GM06990 (cell line): Measurements from ENCODE around the gene ZNF366.

Experiments
- DNase-seq: peaks from one replicate; pipeline ENCODE4 v3.0.0-alpha.2; 2011; ENCODE audit not compliant: insufficient read length; ENCODE audit errors: extremely low read depth
- H3K27me3 ChIP-seq: replicated peaks from 2 replicates; pipeline ENCODE4 v1.6.0; 2011; ENCODE audit warnings: low read length; ENCODE audit not compliant: control insufficient read depth, insufficient read depth
- H3K36me3 ChIP-seq: 2 replicates; pipeline ENCODE4 v1.5.1; 2011; ENCODE audit warnings: low read length; ENCODE audit not compliant: control insufficient read depth, insufficient read depth
- H3K4me3 ChIP-seq: replicated peaks from 2 replicates; pipeline ENCODE4 v1.5.1; 2011; ENCODE audit warnings: low read depth, mild to moderate bottlenecking, control low read depth, low read length
- TF ChIP-seq, protein P1 (sequence below): IDR thresholded peaks from 2 replicates; pipeline ENCODE4 v1.5.1; 2011; ENCODE audit warnings: low read length, control low read depth, mild to moderate bottlenecking, inconsistent platforms; ENCODE audit not compliant: insufficient read depth, poor library complexity, severe bottlenecking

ZNF366 gene

DNA sequence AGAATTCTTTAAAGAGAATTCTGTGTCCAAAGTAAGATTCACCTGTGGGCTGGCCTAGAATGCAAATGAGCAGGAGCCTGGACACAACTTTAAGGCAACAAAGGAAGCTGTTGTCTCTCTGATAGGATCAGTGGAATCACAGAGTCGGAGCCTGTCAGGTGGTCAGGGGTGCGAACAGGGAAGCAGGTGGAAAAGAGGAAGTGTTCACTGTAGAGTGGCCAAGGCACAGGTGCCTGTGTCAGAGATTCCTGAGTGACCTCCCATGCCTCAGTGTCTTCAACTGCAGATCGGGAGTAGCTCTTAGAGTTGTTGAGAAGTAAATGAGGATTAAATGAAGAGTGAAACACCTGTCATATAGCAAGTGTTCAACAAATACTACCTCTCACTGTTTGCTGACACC is 48.8 kb downstream of the ZNF366 start:
- TF ChIP-seq, protein P1, sequence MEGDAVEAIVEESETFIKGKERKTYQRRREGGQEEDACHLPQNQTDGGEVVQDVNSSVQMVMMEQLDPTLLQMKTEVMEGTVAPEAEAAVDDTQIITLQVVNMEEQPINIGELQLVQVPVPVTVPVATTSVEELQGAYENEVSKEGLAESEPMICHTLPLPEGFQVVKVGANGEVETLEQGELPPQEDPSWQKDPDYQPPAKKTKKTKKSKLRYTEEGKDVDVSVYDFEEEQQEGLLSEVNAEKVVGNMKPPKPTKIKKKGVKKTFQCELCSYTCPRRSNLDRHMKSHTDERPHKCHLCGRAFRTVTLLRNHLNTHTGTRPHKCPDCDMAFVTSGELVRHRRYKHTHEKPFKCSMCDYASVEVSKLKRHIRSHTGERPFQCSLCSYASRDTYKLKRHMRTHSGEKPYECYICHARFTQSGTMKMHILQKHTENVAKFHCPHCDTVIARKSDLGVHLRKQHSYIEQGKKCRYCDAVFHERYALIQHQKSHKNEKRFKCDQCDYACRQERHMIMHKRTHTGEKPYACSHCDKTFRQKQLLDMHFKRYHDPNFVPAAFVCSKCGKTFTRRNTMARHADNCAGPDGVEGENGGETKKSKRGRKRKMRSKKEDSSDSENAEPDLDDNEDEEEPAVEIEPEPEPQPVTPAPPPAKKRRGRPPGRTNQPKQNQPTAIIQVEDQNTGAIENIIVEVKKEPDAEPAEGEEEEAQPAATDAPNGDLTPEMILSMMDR = no peak
- Histone ChIP-seq H3K4me3 (no peak overlapping the region), H3K27me3 (no peaks in the 10 kb centered on the region), H3K36me3 (no peaks in the 10 kb centered on the region)
- no peak for DNase-seq

DNA sequence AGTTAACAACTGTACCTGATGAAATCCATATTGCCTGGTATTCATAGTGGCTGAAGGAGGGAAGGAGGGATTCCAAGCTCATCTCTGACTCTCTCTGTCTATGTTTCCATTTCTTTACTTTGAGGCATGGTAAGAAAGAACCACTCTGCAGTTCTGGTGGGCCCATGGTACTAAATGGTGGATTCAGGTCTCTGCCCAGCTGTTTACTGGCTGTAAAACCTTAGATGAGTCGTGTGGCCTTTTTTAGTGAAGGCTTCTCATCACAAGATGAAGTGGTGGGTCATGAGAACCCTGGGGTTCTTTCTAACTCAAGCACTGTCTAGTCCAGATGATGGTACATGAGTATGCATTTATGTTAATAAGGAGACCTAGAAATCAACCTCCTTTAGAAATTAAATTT is 49.7 kb downstream of the ZNF366 start:
- no peak for DNase-seq
- no peak overlapping the region for H3K4me3 ChIP-seq
- no peaks in the 10 kb centered on the region for H3K27me3 ChIP-seq
- TF ChIP-seq, protein P1 = no peak
- H3K36me3 ChIP-seq = no peaks in the 10 kb centered on the region

DNA sequence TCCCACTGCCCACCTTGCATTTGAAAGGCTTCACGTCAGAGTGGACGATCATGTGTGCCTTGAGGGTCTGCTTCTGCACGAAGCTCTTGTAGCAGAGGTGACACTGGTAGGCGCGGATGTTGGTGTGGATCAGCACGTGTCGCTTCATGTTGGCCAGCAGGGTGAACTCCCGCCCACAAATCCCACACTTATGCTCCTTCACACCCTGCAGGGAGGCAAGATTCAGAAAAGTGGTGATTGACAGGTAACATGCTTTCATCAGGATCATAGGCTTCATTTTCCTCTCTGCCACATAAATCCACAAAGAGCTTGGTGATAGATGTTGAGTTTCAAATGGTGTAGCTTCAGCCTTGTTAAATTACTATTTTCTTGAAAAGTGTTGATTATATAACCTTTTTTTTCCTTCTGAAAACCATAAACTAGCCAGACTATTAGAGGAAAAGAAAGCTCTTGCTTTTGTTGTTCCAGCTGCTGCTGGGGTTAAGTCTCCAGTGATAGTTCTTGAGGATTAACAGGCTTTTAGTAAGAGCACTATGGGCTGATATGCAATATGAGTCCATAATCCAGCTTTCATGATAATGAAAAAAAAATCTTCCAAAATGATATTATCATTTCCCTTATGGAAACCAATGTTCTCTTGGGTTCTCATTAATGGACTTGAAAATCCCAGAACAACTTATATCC is 50.7 kb downstream of the ZNF366 start:
- Histone ChIP-seq H3K36me3 (no peaks in the 10 kb centered on the region), H3K27me3 (no peaks in the 10 kb centered on the region), H3K4me3 (no peak overlapping the region)
- DNase-seq = no peak
- TF ChIP-seq, protein P1 = no peak

DNA sequence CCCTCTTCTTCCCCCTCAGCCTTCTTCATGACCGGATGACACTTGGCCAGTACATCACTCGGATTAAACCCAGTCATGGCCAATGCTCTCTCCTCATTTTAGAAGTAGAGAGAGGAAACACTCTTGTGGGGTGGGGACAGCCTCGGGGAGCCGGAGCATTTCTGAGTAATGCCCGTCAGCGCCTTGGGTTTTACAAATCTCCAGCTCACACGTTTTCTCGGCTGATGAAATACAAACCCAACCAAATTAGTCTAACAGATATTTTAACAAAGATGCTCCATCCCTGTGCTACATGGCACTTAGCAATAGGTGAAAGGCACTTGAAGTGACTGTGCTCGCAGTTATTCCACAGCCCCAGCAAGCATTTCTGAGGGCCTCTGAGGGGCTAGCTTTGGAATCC is 51.7 kb downstream of the ZNF366 start:
- Histone ChIP-seq H3K27me3 (no peaks in the 10 kb centered on the region), H3K36me3 (no peaks in the 10 kb centered on the region), H3K4me3 (no peak overlapping the region)
- DNase-seq = no peak
- TF ChIP-seq, protein P1 = no peak

DNA sequence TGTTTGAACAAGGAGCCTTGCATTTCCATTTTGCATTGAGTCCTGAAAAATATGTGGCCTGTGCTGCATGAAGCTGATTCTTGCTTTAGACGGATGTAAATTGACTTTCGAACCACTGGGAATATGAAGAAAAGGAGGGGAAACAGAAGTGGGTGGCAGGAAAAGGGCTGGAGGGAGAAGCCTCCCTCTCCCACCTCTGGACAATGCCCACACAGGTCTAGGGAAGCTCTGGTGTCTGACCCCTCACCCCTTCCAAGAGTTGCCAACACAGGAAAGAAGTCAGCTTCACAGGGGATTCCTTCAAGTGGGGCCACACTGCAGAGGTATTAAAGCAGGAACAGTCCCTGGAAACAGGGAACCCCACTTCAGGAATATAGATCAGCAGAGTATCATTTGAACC is 52.2 kb downstream of the ZNF366 start:
- Histone ChIP-seq H3K36me3 (no peaks in the 10 kb centered on the region), H3K27me3 (no peaks in the 10 kb centered on the region), H3K4me3 (no peak overlapping the region)
- TF ChIP-seq, protein P1 = no peak
- DNase-seq = no peak
